Suprapubic skin (tissue), 4 donors: ENCODE measurements around the gene NBPF4.
"Not testable (repeated sequence)": the region's sequence is repeated elsewhere in the genome, so short reads cannot be mapped to it uniquely, and the experiment has no call there.

Experiments
- CTCF ChIP-seq, 2 donors: fragments of 200-600 bp in 1 of 2; fragments of 450-650 bp in 1 of 2; sonication (generic) in 1 of 2; IDR thresholded peaks; one replicate each; pipeline ENCODE4 v1.5.1; 2016 to 2019; ENCODE audit warnings: antibody characterized with exemption in 2 of 2, mild to moderate bottlenecking in 1 of 2, moderate library complexity in 1 of 2
- EP300 ChIP-seq: sonication (generic); formaldehyde crosslinking; IDR thresholded peaks from one replicate; pipeline ENCODE4 v1.6.1; 2017; ENCODE audit warnings: antibody characterized with exemption
- POLR2A ChIP-seq, 2 donors: fragments of 450-650 bp; IDR thresholded peaks; one replicate each; pipeline ENCODE4 v1.6.1; 2017; ENCODE audit warnings: antibody characterized with exemption in 2 of 2, mild to moderate bottlenecking in 2 of 2, moderate library complexity in 2 of 2
- POLR2AphosphoS5 ChIP-seq, 3 donors: sonication (generic); formaldehyde crosslinking; IDR thresholded peaks; one replicate each; pipeline ENCODE4 v1.6.1; 2017; ENCODE audit warnings: antibody characterized with exemption in 3 of 3

- not testable (repeated sequence) for TF ChIP-seq CTCF (IDR thresholded peaks at IDR 0.05); EP300; POLR2AphosphoS5 (IDR thresholded peaks at IDR 0.05); POLR2A (IDR thresholded peaks at IDR 0.05)
Measured at GRCh38 chr1:108223226-108223625, 20.6 kb downstream of the NBPF4 start.
